NT2/D1 (cell line): ENCODE results near the gene AANAT.

Experiments
- YY1 ChIP-seq: IDR thresholded peaks from 2 replicates; pipeline ENCODE4 v1.6.1; 2011; ENCODE audit not compliant: insufficient read length, insufficient read depth
- ZNF274 ChIP-seq: IDR thresholded peaks from 2 replicates; pipeline ENCODE4 v1.6.1; 2011; ENCODE audit warnings: mild to moderate bottlenecking, low read depth, low read length

DNA sequence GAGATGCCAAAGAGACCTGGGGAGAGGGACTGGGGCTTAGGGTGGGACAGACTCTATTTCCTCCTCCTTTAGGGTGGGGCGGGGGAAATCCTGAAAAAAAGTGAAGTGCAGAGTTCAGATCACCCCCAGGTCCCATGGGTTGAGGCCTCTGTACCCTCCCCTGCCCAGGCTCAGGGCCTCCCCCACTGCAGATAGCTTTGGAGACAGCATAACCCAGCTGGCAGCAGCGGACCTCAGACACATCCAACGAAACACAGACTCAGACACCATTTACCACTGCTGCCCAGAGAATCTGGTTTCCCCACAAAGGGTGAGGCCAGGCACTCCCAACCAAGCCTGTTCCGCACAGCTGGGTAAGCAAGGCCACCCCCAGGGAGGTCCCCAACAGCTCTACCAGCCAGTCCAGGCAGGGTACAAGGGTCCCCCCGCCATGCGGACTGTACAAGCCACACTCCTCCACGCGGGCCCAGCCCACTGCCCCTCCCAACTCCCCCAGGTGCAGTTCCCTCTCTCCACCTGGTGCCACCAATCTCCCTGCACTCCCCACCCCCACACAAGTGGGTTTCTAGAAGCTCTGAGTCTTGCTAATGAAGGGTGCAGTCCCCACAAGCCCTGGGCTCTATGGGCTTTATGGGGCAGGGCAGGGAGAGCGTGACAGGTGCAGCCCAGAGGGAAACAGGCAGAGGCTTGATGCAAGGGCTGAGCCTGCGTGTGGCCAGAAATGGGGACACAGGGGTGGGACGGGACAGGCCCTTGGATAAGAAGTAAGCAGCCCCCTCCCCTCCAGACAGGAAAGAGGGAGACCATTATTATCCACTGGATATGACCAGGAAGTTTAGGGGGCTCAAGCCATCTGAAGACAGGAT lies 25.0 kb downstream of the AANAT start:
- TF ChIP-seq ZNF274 (no peak), YY1 (no peak)
